Peyer's patch (tissue), 4 donors: ENCODE results near the gene GPAT3. TPM values are rescaled to one million over a fixed set of nuclear protein-coding genes. Genes with fewer than 3 reads are reported as not detected.

ENCODE experiments used
- DNase-seq, 3 donors: peaks; one replicate each; pipeline ENCODE4 v3.0.0-alpha.2; 2017 to 2019
- H3K27ac ChIP-seq, 4 donors: fragments of 200-600 bp; sonication (generic); one replicate each; pipeline ENCODE4 v1.5.1; 2016 to 2019
- H3K27me3 ChIP-seq, 2 donors: fragments of 200-600 bp; sonication (generic); one replicate each; pipeline ENCODE4 v1.5.1; 2019
- H3K36me3 ChIP-seq, 3 donors: fragments of 200-600 bp; sonication (generic); one replicate each; pipeline ENCODE4 v1.5.1; 2016 to 2019
- H3K4me1 ChIP-seq, 4 donors: fragments of 200-600 bp; sonication (generic); one replicate each; pipeline ENCODE4 v1.5.1; 2016 to 2019
- H3K4me3 ChIP-seq, 4 donors: fragments of 200-600 bp; sonication (generic); 1 replicate in 3 of 4; 2 replicates in 1 of 4; pipeline ENCODE4 v1.5.1; 2016 to 2019; ENCODE audit warnings: mild to moderate bottlenecking in 1 of 4
- H3K9me3 ChIP-seq, 4 donors: fragments of 200-600 bp; sonication (generic); one replicate each; pipeline ENCODE4 v1.5.1; 2016 to 2019; ENCODE audit warnings: mild to moderate bottlenecking in 1 of 4
- POLR2A ChIP-seq, 2 donors: fragments of 450-650 bp; IDR thresholded peaks; one replicate each; pipeline ENCODE4 v1.5.1; 2017; ENCODE audit warnings: antibody characterized with exemption in 2 of 2, mild to moderate bottlenecking in 2 of 2, moderate library complexity in 2 of 2
- total RNA-seq, 4 donors: library from RNA; depleted of rRNA; stranded (reverse); fragments of >200 nt; gene quantifications; one replicate each; pipeline ENCODE4 v1.1.0, GENCODE V29; 2016
- TF ChIP-seq, protein P1 (sequence below), 6 experiments: fragments of 450-650 bp in 4 of 6; fragments of 200-600 bp in 2 of 6; sonication (generic) in 1 of 6; IDR thresholded peaks; one replicate each; pipeline ENCODE4 v1.5.1; 2017 to 2019; ENCODE audit warnings: antibody characterized with exemption in 6 of 6, mild to moderate bottlenecking in 3 of 6, moderate library complexity in 1 of 6

Gene GPAT3
- total RNA-seq, 4 donors from 2014 or later = 7.4 to 86.0 (median 51.8) TPM

DNA sequence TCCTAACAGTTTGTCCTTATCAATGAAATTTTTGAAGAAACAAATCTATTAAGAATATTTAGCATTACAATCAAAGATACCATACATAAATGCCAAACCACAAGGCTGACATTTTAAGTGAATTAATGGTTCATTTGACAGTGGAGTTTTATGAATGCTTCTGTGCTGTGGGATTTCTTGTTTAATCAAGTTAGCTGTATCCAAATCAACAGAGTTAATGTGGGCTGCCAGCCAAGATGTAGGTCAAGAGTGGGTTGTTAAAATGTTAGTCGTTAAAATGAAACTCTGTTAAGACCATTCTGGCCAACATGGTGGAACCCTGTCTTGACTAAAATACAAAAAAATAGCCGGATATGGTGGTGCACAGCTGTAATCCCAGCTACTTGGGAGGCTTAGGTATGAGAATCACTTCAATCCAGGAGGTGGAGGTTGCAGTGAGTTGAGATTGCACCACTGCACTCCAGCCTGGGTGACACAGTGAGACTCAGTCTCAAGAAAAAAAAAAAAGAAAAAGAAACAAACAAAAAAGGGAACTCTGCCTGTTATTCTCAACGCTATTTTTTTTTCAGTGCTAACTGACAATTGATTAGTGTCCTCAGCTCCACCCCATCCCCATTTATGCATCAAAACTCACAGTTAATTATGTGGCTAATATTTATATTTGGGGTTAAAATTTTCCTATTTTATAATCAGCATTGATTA, 20.2 kb downstream of the GPAT3 start:
- TF ChIP-seq POLR2A (IDR thresholded peaks at IDR 0.05) = no peak
- TF ChIP-seq, protein P1, sequence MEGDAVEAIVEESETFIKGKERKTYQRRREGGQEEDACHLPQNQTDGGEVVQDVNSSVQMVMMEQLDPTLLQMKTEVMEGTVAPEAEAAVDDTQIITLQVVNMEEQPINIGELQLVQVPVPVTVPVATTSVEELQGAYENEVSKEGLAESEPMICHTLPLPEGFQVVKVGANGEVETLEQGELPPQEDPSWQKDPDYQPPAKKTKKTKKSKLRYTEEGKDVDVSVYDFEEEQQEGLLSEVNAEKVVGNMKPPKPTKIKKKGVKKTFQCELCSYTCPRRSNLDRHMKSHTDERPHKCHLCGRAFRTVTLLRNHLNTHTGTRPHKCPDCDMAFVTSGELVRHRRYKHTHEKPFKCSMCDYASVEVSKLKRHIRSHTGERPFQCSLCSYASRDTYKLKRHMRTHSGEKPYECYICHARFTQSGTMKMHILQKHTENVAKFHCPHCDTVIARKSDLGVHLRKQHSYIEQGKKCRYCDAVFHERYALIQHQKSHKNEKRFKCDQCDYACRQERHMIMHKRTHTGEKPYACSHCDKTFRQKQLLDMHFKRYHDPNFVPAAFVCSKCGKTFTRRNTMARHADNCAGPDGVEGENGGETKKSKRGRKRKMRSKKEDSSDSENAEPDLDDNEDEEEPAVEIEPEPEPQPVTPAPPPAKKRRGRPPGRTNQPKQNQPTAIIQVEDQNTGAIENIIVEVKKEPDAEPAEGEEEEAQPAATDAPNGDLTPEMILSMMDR (IDR thresholded peaks at IDR 0.05) = no peak

DNA sequence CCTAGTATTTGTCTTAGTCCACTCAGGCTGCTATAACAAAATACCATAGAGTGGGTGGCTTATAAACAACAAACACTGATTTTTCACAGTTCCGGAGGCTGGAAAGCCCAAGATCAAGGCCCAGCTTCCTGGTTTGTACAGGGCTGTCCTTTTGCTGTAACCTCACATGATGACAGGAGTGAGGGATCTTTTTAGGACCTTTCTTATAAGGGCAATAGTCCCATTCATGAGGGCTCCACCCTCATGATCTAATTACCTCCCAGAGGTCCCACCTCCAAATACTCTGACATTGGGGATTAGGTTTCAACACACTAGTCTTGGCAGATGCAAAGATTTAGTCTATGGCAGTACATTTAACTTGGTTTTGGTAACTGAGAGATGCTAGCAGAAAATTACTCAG, 20.9 kb downstream of the GPAT3 start:
- H3K27me3 ChIP-seq = no peaks in the 10 kb centered on the region
- TF ChIP-seq POLR2A (IDR thresholded peaks at IDR 0.05) = no peak
- TF ChIP-seq, protein P1 (IDR thresholded peaks at IDR 0.05) = no peak
- H3K9me3 ChIP-seq = no peaks in the 10 kb centered on the region
- no peak for DNase-seq
- H3K36me3 ChIP-seq = no peaks in the 10 kb centered on the region
- H3K4me1 ChIP-seq = peaks cover 0 to 9% (median 0%) of the 10 kb centered on the region in 4 donors
- H3K4me3 ChIP-seq = no peak overlapping the region
- no peak overlapping the region for H3K27ac ChIP-seq

More for the DNA sequence above, 20.2 kb downstream of the GPAT3 start:
- no peak overlapping the region for H3K27ac ChIP-seq
- H3K9me3 ChIP-seq = no peaks in the 10 kb centered on the region
- no peak for DNase-seq
- H3K36me3 ChIP-seq = no peaks in the 10 kb centered on the region
- H3K4me3 ChIP-seq = no peak overlapping the region
- H3K4me1 ChIP-seq = peaks cover 0 to 9% (median 0%) of the 10 kb centered on the region in 4 donors
- H3K27me3 ChIP-seq = no peaks in the 10 kb centered on the region

DNA sequence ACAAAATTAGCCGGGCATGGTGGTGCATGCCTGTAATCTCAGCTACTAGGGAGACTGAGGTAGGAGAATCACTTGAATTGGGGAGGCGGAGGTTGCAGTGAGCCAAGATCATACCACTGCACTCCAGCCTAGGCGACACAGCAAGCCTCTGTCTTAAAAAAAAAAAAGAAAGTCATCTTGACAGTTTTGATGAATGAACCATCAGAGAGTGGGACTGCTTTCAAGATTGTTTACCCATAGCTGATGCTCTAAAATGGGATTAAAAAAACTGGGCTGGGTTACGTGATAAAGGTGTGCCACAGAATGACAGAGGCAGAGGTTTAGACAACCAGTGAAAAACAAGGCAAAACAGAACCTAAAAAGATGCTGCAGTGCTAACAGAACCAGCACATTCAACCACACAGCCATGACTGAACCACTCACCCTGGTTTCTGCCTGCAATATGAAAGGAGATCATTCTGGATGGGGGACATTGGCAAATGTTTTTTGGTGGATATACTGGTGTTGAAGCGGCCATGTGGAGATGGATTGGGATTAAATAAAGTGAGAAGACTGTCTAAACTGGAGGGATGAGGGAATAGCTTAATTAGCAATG, 22.2 kb downstream of the GPAT3 start:
- TF ChIP-seq POLR2A (IDR thresholded peaks at IDR 0.05) = no peak
- TF ChIP-seq, protein P1 (IDR thresholded peaks at IDR 0.05) = no peak
- Histone ChIP-seq H3K27ac (no peak overlapping the region), H3K36me3 (no peaks in the 10 kb centered on the region), H3K4me3 (no peak overlapping the region), H3K9me3 (no peaks in the 10 kb centered on the region), H3K27me3 (no peaks in the 10 kb centered on the region), H3K4me1 (peaks cover 0 to 2% (median 0%) of the 10 kb centered on the region in 4 donors)
- no peak for DNase-seq

DNA sequence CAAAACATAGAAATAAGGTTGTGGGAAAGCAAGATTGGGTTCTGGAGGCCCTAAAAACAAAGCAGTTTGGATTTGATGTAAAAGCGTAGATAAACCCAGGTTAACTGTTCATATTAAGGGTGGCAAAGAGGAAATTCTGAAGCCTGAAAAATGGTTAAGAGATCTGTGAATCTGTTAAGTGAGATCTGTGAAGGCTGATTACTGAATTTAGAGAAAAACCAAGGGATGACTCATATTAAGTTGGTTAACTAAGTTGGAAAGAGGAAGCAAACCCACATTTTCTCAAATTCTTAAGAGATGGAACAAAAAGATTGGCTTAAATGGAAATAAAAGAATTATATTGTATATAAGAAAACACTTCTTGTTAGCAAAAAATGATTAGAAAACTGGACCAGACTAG, 22.8 kb downstream of the GPAT3 start:
- Histone ChIP-seq H3K36me3 (no peaks in the 10 kb centered on the region), H3K4me1 (no peaks in the 10 kb centered on the region), H3K4me3 (no peak overlapping the region), H3K27ac (no peak overlapping the region), H3K27me3 (no peaks in the 10 kb centered on the region), H3K9me3 (no peaks in the 10 kb centered on the region)
- TF ChIP-seq, protein P1 (IDR thresholded peaks at IDR 0.05) = no peak
- TF ChIP-seq POLR2A (IDR thresholded peaks at IDR 0.05) = no peak
- no peak for DNase-seq

DNA sequence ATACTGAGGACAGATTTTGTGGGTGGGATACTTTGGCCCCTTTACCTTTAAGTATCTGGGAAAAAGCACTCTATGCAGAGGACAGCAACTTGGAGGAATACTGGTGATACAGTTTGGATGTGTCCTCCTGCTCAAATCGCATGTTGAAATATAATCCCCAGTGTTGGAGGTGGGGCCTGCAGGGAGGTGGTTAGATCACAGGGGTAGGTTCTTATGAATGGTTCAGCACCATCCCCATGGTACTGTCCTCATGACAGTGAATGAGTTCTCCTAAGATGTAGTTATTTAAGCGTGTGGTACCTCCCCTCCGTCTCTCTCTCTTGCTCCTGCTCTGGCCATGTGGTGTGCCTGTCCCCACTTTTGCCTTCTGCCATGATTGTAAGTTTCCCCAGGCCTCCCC, 24.6 kb downstream of the GPAT3 start:
- Histone ChIP-seq H3K27me3 (no peaks in the 10 kb centered on the region), H3K4me1 (no peaks in the 10 kb centered on the region), H3K9me3 (no peaks in the 10 kb centered on the region), H3K36me3 (no peaks in the 10 kb centered on the region), H3K27ac (no peak overlapping the region), H3K4me3 (no peak overlapping the region)
- TF ChIP-seq, protein P1 (IDR thresholded peaks at IDR 0.05) = no peak
- no peak for TF ChIP-seq POLR2A (IDR thresholded peaks at IDR 0.05)
- no peak for DNase-seq
